OCI-LY7 (cell line): ENCODE data around the gene SPATA16.

ENCODE experiments used
- EZH2phosphoT487 ChIP-seq: fragments of 200-600 bp; sonication (generic); IDR thresholded peaks from 2 replicates; pipeline ENCODE4 v1.6.1; 2018; ENCODE audit warnings: low read depth, borderline replicate concordance, mild to moderate bottlenecking, mixed run types, antibody characterized with exemption, low read length, moderate library complexity, mixed read lengths
- TF ChIP-seq, protein P1 (sequence below): fragments of 200-600 bp; sonication (generic); conservative IDR thresholded peaks from 2 replicates; pipeline ENCODE4 v1.5.1; 2014; ENCODE audit warnings: mild to moderate bottlenecking, antibody characterized with exemption, low read length, moderate library complexity, mixed read lengths

DNA sequence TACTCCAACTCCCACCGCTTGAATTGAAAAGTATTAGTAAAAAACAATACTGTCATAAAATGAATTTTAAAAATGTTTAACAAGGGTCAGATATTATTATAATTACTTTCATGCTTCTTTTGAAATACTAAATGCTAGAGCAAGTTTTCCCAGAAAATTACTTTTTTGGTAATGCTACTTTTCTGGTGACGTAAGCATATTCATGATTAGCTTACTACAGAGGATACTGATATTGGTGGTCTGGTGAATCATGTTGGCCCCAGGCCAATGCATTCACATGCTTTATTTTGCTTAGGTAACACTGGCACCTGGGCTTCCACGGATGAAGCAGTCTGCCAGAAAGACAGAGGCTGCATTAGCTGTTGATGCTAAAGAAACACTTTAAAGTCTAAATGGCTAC lies 12.4 kb downstream of the SPATA16 start:
- TF ChIP-seq, protein P1, sequence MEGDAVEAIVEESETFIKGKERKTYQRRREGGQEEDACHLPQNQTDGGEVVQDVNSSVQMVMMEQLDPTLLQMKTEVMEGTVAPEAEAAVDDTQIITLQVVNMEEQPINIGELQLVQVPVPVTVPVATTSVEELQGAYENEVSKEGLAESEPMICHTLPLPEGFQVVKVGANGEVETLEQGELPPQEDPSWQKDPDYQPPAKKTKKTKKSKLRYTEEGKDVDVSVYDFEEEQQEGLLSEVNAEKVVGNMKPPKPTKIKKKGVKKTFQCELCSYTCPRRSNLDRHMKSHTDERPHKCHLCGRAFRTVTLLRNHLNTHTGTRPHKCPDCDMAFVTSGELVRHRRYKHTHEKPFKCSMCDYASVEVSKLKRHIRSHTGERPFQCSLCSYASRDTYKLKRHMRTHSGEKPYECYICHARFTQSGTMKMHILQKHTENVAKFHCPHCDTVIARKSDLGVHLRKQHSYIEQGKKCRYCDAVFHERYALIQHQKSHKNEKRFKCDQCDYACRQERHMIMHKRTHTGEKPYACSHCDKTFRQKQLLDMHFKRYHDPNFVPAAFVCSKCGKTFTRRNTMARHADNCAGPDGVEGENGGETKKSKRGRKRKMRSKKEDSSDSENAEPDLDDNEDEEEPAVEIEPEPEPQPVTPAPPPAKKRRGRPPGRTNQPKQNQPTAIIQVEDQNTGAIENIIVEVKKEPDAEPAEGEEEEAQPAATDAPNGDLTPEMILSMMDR: no peak
- no peak for TF ChIP-seq EZH2phosphoT487
